IPS-20b (cell line): ENCODE data around the gene EPC1.

Experiments used
- H3K27ac ChIP-seq: one replicate; pipeline ENCODE4 v1.5.1; 2013; ENCODE audit warnings: low read length
- H3K27me3 ChIP-seq: 2 replicates; pipeline ENCODE4 v1.6.1; 2013; ENCODE audit warnings: mild to moderate bottlenecking, low read length, inconsistent platforms; ENCODE audit not compliant: insufficient read depth
- H3K36me3 ChIP-seq: 2 replicates; pipeline ENCODE4 v1.6.1; 2013; ENCODE audit warnings: low read depth, mild to moderate bottlenecking, inconsistent platforms, low read length, moderate library complexity; ENCODE audit not compliant: insufficient read depth
- H3K4me1 ChIP-seq: 2 replicates; pipeline ENCODE4 v1.6.1; 2013; ENCODE audit warnings: mild to moderate bottlenecking, control low read depth, inconsistent platforms, low read length, moderate library complexity; ENCODE audit not compliant: insufficient read depth
- H3K4me3 ChIP-seq: 2 replicates; pipeline ENCODE4 v1.5.1; 2013; ENCODE audit warnings: mild to moderate bottlenecking, low read length, inconsistent platforms
- H3K9ac ChIP-seq: 2 replicates; pipeline ENCODE4 v1.6.1; 2013; ENCODE audit warnings: low read depth, mild to moderate bottlenecking, inconsistent platforms, low read length, moderate library complexity
- H3K9me3 ChIP-seq: 2 replicates; pipeline ENCODE4 v1.6.1; 2013; ENCODE audit warnings: mild to moderate bottlenecking, low read depth, low read length, inconsistent platforms; ENCODE audit not compliant: insufficient read depth

EPC1 gene

GRCh38 chr10:32330214-32330613 is 16.7 kb downstream of the EPC1 start:
- Histone ChIP-seq H3K9ac (no peak overlapping the region), H3K9me3 (no peaks in the 10 kb centered on the region), H3K27ac (no peak overlapping the region), H3K27me3 (no peaks in the 10 kb centered on the region), H3K4me3 (no peak overlapping the region), H3K36me3 (peaks cover 1% of the 10 kb centered on the region; the same call in 1 of the 2 replicates), H3K4me1 (peaks cover 41% of the 10 kb centered on the region; the same call in 1 of the 2 replicates)

GRCh38 chr10:32329061-32329460 is 17.9 kb downstream of the EPC1 start:
- Histone ChIP-seq H3K4me1 (peaks cover 40% of the 10 kb centered on the region; the same call in 1 of the 2 replicates), H3K27ac (no peak overlapping the region), H3K36me3 (peaks cover 4% of the 10 kb centered on the region; the same call in 1 of the 2 replicates), H3K9me3 (no peaks in the 10 kb centered on the region), H3K4me3 (no peak overlapping the region), H3K27me3 (no peaks in the 10 kb centered on the region), H3K9ac (no peak overlapping the region)

- Histone ChIP-seq H3K4me3 (no peak overlapping the region), H3K9ac (no peak overlapping the region), H3K27ac (no peak overlapping the region), H3K9me3 (no peaks in the 10 kb centered on the region), H3K36me3 (peaks cover 4% of the 10 kb centered on the region; the same call in 1 of the 2 replicates), H3K27me3 (no peaks in the 10 kb centered on the region), H3K4me1 (peaks cover 38% of the 10 kb centered on the region; the same call in 1 of the 2 replicates)
Observed at GRCh38 chr10:32328499-32328898, 18.5 kb downstream of the EPC1 start.

GRCh38 chr10:32327364-32327691 is 19.6 kb downstream of the EPC1 start:
- H3K9ac ChIP-seq: no peak overlapping the region
- H3K9me3 ChIP-seq: no peaks in the 10 kb centered on the region
- H3K27me3 ChIP-seq: no peaks in the 10 kb centered on the region
- peaks cover 38% of the 10 kb centered on the region; the same call in 1 of the 2 replicates for H3K4me1 ChIP-seq
- H3K4me3 ChIP-seq: no peak overlapping the region
- H3K27ac ChIP-seq: no peak overlapping the region
- peaks cover 4% of the 10 kb centered on the region; the same call in 1 of the 2 replicates for H3K36me3 ChIP-seq

- no peak overlapping the region for H3K27ac ChIP-seq
- no peak overlapping the region for H3K9ac ChIP-seq
- no peaks in the 10 kb centered on the region for H3K27me3 ChIP-seq
- H3K36me3 ChIP-seq: peaks cover 4% of the 10 kb centered on the region; the same call in 1 of the 2 replicates
- no peaks in the 10 kb centered on the region for H3K9me3 ChIP-seq
- H3K4me1 ChIP-seq: peaks cover 38% of the 10 kb centered on the region; the same call in 1 of the 2 replicates
- H3K4me3 ChIP-seq: no peak overlapping the region
Observed at GRCh38 chr10:32326680-32327363, 20.1 kb downstream of the EPC1 start.

GRCh38 chr10:32326119-32326518 is 20.8 kb downstream of the EPC1 start:
- Histone ChIP-seq H3K9me3 (no peaks in the 10 kb centered on the region), H3K27me3 (no peaks in the 10 kb centered on the region), H3K4me3 (no peak overlapping the region), H3K36me3 (peaks cover 9% of the 10 kb centered on the region; the same call in 1 of the 2 replicates), H3K27ac (no peak overlapping the region), H3K9ac (no peak overlapping the region), H3K4me1 (peaks cover 38% of the 10 kb centered on the region; the same call in 1 of the 2 replicates)

- Histone ChIP-seq H3K27me3 (no peaks in the 10 kb centered on the region), H3K4me3 (no peak overlapping the region), H3K36me3 (peaks cover 9% of the 10 kb centered on the region; the same call in 1 of the 2 replicates), H3K4me1 (peaks cover 23% of the 10 kb centered on the region; the same call in 1 of the 2 replicates), H3K9me3 (no peaks in the 10 kb centered on the region), H3K27ac (no peak overlapping the region), H3K9ac (no peak overlapping the region)
Observed at GRCh38 chr10:32323051-32323450, 23.9 kb downstream of the EPC1 start.

- Histone ChIP-seq H3K9ac (no peak overlapping the region), H3K27ac (no peak overlapping the region), H3K9me3 (no peaks in the 10 kb centered on the region), H3K27me3 (no peaks in the 10 kb centered on the region), H3K4me1 (peaks cover 8% of the 10 kb centered on the region; the same call in 1 of the 2 replicates), H3K4me3 (no peak overlapping the region), H3K36me3 (peaks cover 9% of the 10 kb centered on the region; the same call in 1 of the 2 replicates)
Observed at GRCh38 chr10:32321016-32321631, 25.8 kb downstream of the EPC1 start.

GRCh38 chr10:32318476-32318896 is 28.5 kb downstream of the EPC1 start:
- H3K4me3 ChIP-seq: no peak overlapping the region
- H3K27ac ChIP-seq: no peak overlapping the region
- no peak overlapping the region for H3K9ac ChIP-seq
- peaks cover 5% of the 10 kb centered on the region; the same call in 1 of the 2 replicates for H3K4me1 ChIP-seq
- H3K27me3 ChIP-seq: no peaks in the 10 kb centered on the region
- no peaks in the 10 kb centered on the region for H3K9me3 ChIP-seq
- H3K36me3 ChIP-seq: 0 out of 2 replicates have a peak, but pooled peaks cover 4% of the 10 kb centered on the region

- Histone ChIP-seq H3K36me3 (0 out of 2 replicates have a peak, but pooled peaks cover 4% of the 10 kb centered on the region), H3K4me3 (no peak overlapping the region), H3K27me3 (no peaks in the 10 kb centered on the region), H3K4me1 (peaks cover 5% of the 10 kb centered on the region; the same call in 1 of the 2 replicates), H3K9ac (no peak overlapping the region), H3K27ac (no peak overlapping the region), H3K9me3 (no peaks in the 10 kb centered on the region)
Observed at GRCh38 chr10:32317795-32318357, 29.1 kb downstream of the EPC1 start.

- Histone ChIP-seq H3K36me3 (0 out of 2 replicates have a peak, but pooled peaks cover 5% of the 10 kb centered on the region), H3K9me3 (no peaks in the 10 kb centered on the region), H3K27ac (no peak overlapping the region), H3K27me3 (no peaks in the 10 kb centered on the region), H3K4me1 (peaks cover 5% of the 10 kb centered on the region; the same call in 1 of the 2 replicates), H3K4me3 (no peak overlapping the region), H3K9ac (no peak overlapping the region)
Observed at GRCh38 chr10:32315424-32315823, 31.5 kb downstream of the EPC1 start.
